GM12865 (cell line): ENCODE results near the gene FCN1.
"Not testable (repeated sequence)": the region's sequence is repeated elsewhere in the genome, so short reads cannot be mapped to it uniquely, and the experiment has no call there.

Source experiments
- DNase-seq: peaks from one replicate; pipeline ENCODE4 v3.0.0; 2010; ENCODE audit warnings: low read depth
- H3K4me3 ChIP-seq: 2 replicates; pipeline ENCODE4 v1.5.1; 2011; ENCODE audit warnings: mild to moderate bottlenecking, low read depth, low read length, control low read depth
- TF ChIP-seq, protein P1 (sequence below): IDR thresholded peaks from 2 replicates; pipeline ENCODE4 v1.5.1; 2011; ENCODE audit warnings: low read length, control low read depth, low read depth, inconsistent platforms; ENCODE audit not compliant: insufficient read depth; ENCODE audit errors: missing control alignments

The FCN1 gene

DNA sequence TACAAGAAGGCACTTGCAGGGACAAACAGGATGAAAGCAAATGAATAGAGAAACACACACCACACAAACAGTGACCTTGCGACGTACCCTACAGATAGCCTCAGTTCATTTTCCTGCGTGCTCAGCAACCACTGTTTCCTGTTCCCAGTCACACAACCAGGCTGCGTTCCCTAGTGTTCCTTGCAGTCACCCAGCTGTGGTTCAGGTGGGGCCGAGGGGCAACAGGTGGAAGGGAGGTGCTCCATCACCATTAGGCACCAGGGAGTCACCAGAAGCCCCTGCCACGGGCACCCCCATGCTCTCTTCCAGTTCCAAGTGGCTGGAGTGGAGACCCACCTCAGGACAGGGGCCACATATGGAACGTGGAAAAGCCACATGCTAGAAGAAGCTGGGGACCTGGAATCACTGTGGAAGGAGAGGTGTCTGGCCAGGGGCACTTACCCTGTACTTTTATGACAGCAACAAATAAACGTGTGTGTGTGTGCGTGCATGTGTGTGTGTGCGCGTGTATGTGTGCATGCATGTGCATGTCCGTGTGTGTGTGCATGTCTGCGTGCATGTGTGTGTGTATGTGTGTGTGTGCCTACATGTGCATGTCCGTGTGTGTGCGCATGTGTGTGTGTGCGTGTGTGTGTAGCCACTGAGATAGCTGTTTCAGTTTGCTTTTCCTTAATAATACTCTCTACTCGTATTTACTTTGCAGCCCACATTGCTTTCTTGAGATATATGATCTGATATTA, 55.9 kb downstream of the FCN1 start:
- DNase-seq = no peak
- TF ChIP-seq, protein P1, sequence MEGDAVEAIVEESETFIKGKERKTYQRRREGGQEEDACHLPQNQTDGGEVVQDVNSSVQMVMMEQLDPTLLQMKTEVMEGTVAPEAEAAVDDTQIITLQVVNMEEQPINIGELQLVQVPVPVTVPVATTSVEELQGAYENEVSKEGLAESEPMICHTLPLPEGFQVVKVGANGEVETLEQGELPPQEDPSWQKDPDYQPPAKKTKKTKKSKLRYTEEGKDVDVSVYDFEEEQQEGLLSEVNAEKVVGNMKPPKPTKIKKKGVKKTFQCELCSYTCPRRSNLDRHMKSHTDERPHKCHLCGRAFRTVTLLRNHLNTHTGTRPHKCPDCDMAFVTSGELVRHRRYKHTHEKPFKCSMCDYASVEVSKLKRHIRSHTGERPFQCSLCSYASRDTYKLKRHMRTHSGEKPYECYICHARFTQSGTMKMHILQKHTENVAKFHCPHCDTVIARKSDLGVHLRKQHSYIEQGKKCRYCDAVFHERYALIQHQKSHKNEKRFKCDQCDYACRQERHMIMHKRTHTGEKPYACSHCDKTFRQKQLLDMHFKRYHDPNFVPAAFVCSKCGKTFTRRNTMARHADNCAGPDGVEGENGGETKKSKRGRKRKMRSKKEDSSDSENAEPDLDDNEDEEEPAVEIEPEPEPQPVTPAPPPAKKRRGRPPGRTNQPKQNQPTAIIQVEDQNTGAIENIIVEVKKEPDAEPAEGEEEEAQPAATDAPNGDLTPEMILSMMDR = no peak
- no peak overlapping the region for H3K4me3 ChIP-seq

DNA sequence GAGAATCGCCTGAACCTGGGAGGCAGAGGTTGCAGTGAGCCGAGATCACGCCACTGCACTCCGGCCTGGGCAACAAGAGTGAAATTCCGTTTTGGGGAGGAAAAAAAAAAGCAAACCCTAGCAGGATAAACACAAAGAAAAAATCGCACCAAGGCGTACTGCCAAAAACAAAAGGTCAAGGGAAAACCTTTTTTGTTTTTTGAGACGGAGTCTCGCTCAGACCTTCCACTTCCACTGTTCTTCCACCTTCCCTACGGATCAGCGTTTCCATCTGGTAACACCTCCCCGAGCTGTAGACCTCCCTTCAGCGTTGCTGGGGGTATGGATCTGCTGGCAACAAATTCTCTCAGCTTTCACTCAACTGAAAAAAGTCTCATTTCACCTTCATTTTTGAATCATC, 57.2 kb downstream of the FCN1 start:
- DNase-seq = no peak
- H3K4me3 ChIP-seq = no peak overlapping the region
- TF ChIP-seq, protein P1 = no peak

DNA sequence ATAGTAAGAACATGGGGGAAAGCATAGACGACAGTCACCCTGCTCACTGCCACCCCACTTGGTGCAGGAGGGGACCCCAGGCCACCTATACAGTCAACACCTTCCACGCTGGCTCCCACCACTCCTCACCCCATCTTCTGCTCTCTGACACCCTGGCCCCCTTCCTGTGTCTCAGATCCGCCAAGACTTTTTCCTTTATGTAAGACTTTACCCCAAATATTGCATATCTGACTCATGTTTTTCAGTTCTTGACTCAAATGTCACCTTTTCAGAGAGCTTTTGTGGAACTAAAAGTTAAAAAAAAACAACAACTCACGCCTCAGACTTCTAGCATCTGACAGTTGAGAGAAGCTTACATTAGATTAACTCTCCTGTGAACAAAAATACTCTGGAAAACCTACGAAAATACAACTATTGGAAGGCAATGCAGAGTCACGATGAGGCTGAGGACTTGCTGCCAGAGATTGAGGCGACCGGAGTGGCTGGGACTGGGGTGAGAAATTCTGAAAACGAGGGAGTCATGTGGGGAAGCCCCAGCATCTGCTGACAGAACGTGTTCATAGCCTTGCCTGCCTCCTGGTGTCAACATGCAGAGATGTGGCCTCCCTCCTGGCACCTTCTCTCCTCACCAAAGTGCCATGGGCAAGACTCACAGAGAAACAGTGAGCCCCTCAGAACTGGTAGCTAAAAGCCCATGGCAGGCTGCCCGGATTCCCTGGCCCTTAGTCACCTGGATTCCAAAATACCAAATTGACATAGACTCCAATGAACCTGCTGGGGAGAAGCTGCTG, 59.5 kb downstream of the FCN1 start:
- DNase-seq = peak; percentile 85
- peak overlapping the region; percentile 17 for H3K4me3 ChIP-seq
- TF ChIP-seq, protein P1 = peak; percentile 50

DNA sequence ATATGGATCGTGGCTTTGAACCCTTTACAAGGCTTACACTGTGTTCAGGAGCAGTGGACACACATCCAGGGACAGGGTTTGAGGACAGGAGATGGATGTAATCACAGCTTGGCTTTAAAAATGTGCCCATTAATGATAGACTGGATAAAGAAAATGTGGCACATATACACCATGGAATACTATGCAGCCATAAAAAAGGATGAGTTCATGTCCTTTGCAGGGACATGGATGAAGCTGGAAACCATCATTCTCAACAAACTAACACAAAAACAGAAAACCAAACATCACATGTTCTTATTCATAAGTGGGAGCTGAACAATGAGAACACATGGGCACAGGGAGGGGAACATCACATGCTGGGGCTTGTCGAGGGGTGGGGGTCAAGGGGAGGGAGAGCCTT, 60.3 kb downstream of the FCN1 start:
- H3K4me3 ChIP-seq, DNase-seq: not testable (repeated sequence)

DNA sequence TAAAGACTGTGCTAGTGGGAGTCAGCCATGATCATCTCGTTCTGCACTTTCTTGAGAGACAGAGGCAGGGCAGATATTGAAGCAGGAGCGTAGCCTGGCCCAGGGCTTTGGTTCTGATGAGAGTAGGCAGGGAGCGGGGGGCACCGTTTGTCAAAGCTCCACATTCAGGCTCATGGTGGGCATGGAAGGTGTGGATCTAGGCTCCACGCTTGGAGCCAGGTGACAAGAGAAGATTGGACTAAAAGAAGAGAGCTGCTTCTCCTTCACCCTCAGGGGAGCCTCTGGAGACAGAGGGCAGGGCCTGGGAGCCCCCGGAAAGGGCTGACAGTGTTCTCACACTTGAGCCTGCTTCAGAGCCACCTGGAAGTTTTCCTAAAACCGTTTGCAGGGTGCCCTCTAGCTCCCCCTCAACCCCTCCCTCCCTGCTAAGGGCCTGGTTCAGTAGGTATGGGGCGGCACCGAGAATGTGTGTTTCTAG, 61.8 kb downstream of the FCN1 start:
- no peak overlapping the region for H3K4me3 ChIP-seq
- no peak for DNase-seq
- TF ChIP-seq, protein P1 = no peak
